IMR-90 (cell line): ENCODE measurements around the gene SLC6A11. TPM values are rescaled to one million over a fixed set of nuclear protein-coding genes. Genes with fewer than 3 reads are reported as not detected.

Source experiments
- ATAC-seq: fragments of 200-7000 bp; cut with Tn5 transposase; 2 replicates; pipeline ENCODE4 v1.9.1; 2020; ENCODE audit warnings: low read depth, mild to moderate bottlenecking, moderate library complexity
- BruUV-seq: library from RNA; stranded (reverse); fragments of 400-500 nt; replicated peaks from 2 replicates; lab custom pipeline; 2021; lab: Mats Ljungman, UMichigan
- CTCF ChIA-PET: fragments of 300-600 bp; formaldehyde crosslinking; extraction: SDS; loops from one replicate; lab custom pipeline; 2021; ENCODE audit warnings: antibody characterized with exemption; lab: Yijun Ruan, JAX
- POLR2A ChIA-PET: fragments of 300-600 bp; sonication (Branson Sonifier 250); formaldehyde crosslinking; loops from one replicate; lab custom pipeline; 2022; ENCODE audit warnings: antibody characterized with exemption; ENCODE audit not compliant: unreplicated experiment; lab: Charles Lee
- DNase-seq: peaks from one replicate; pipeline ENCODE4 v3.0.0; 2013
- H2AFZ ChIP-seq: replicated peaks from 2 replicates; pipeline ENCODE3; 2013; ENCODE audit warnings: low read length, mild to moderate bottlenecking; ENCODE audit not compliant: poor library complexity
- H2AK5ac ChIP-seq: 2 replicates; pipeline ENCODE4 v1.6.1; 2013; ENCODE audit warnings: low read depth, low read length, inconsistent platforms
- H2AK9ac ChIP-seq: replicated peaks from 2 replicates; pipeline ENCODE3; 2013; ENCODE audit warnings: mild to moderate bottlenecking, low read depth, low read length, moderate library complexity; ENCODE audit not compliant: poor library complexity
- H2BK120ac ChIP-seq: 2 replicates; pipeline ENCODE4 v1.6.1; 2013; ENCODE audit warnings: low read depth, low read length, inconsistent platforms
- H2BK15ac ChIP-seq: 3 replicates; pipeline ENCODE4 v1.6.1; 2013; ENCODE audit warnings: low read depth, low read length, inconsistent platforms
- H2BK20ac ChIP-seq: 2 replicates; pipeline ENCODE4 v1.6.1; 2013; ENCODE audit warnings: low read depth, mild to moderate bottlenecking, inconsistent platforms, low read length, moderate library complexity
- H2BK5ac ChIP-seq: 2 replicates; pipeline ENCODE4 v1.6.1; 2013; ENCODE audit warnings: mild to moderate bottlenecking, low read depth, low read length, inconsistent platforms; ENCODE audit not compliant: poor library complexity, severe bottlenecking
- H3K14ac ChIP-seq: replicated peaks from 2 replicates; pipeline ENCODE4 v1.6.1; 2013; ENCODE audit warnings: low read depth, low read length, inconsistent platforms
- H3K18ac ChIP-seq: 2 replicates; pipeline ENCODE4 v1.6.1; 2013; ENCODE audit warnings: low read depth, low read length, control low read depth
- H3K23ac ChIP-seq: 2 replicates; pipeline ENCODE4 v1.6.1; 2013; ENCODE audit warnings: low read depth, low read length, inconsistent platforms
- H3K27ac ChIP-seq: 2 replicates; pipeline ENCODE4 v1.5.1; 2013; ENCODE audit warnings: mild to moderate bottlenecking, control low read depth, low read length; ENCODE audit not compliant: insufficient read depth
- H3K27me3 ChIP-seq: 2 replicates; pipeline ENCODE4 v1.6.1; 2013; ENCODE audit warnings: low read length; ENCODE audit not compliant: control insufficient read depth, insufficient read depth
- H3K36me3 ChIP-seq: 2 replicates; pipeline ENCODE4 v1.6.1; 2013; ENCODE audit warnings: low read length, mixed read lengths; ENCODE audit not compliant: control insufficient read depth, insufficient read depth
- H3K4ac ChIP-seq: 2 replicates; pipeline ENCODE4 v1.6.1; 2013; ENCODE audit warnings: low read depth, low read length, inconsistent platforms
- H3K4me1 ChIP-seq: 2 replicates; pipeline ENCODE4 v1.6.1; 2013; ENCODE audit warnings: low read length, mixed read lengths; ENCODE audit not compliant: control insufficient read depth, insufficient read depth
- H3K4me2 ChIP-seq: 2 replicates; pipeline ENCODE4 v1.6.1; 2013; ENCODE audit warnings: low read depth, mild to moderate bottlenecking, control low read depth, low read length, moderate library complexity
- H3K4me3 ChIP-seq: 2 replicates; pipeline ENCODE4 v1.5.1; 2013; ENCODE audit warnings: low read depth, mild to moderate bottlenecking, control low read depth, low read length, moderate library complexity; ENCODE audit not compliant: insufficient read depth
- H3K56ac ChIP-seq: 2 replicates; pipeline ENCODE4 v1.6.1; 2013; ENCODE audit warnings: low read length, inconsistent platforms; ENCODE audit not compliant: insufficient read depth; ENCODE audit errors: extremely low read depth
- H3K79me1 ChIP-seq, 2 experiments: 2 replicates each; pipeline ENCODE4 v1.6.1; 2013; ENCODE audit warnings: low read length in 2 of 2, inconsistent platforms in 1 of 2, low read depth in 1 of 2
- H3K9ac ChIP-seq: 2 replicates; pipeline ENCODE4 v1.6.1; 2013; ENCODE audit warnings: low read depth, low read length, control low read depth
- H3K9me1 ChIP-seq: 2 replicates; pipeline ENCODE4 v1.6.1; 2013; ENCODE audit warnings: low read length, inconsistent platforms; ENCODE audit not compliant: insufficient read depth
- H3K9me3 ChIP-seq: 2 replicates; pipeline ENCODE4 v1.6.1; 2013; ENCODE audit warnings: low read length; ENCODE audit not compliant: control insufficient read depth, insufficient read depth
- H4K20me1 ChIP-seq: 2 replicates; pipeline ENCODE4 v1.6.1; 2013; ENCODE audit warnings: low read length, inconsistent platforms; ENCODE audit not compliant: insufficient read depth
- H4K5ac ChIP-seq: 2 replicates; pipeline ENCODE4 v1.6.1; 2013; ENCODE audit warnings: mild to moderate bottlenecking, low read depth, low read length, control low read depth
- H4K8ac ChIP-seq, 2 experiments: 2 replicates each; pipeline ENCODE4 v1.6.1; 2013; ENCODE audit warnings: low read depth in 2 of 2, low read length in 2 of 2, control low read depth in 1 of 2, inconsistent platforms in 1 of 2
- H4K91ac ChIP-seq: 2 replicates; pipeline ENCODE4 v1.6.1; 2013; ENCODE audit warnings: low read depth, low read length, inconsistent platforms; ENCODE audit not compliant: insufficient read depth
- CEBPB ChIP-seq: IDR thresholded peaks from 2 replicates; pipeline ENCODE4 v1.6.1; 2012; ENCODE audit warnings: low read depth, low read length, improper control_type of control experiment
- ELK1 ChIP-seq: fragments of 150-350 bp; IDR thresholded peaks from 2 replicates; pipeline ENCODE4 v1.6.1; 2016; ENCODE audit warnings: low read depth, mild to moderate bottlenecking, low read length, moderate library complexity, borderline replicate concordance
- FOS ChIP-seq: fragments of 150-350 bp; IDR thresholded peaks from 2 replicates; pipeline ENCODE4 v1.6.1; 2016; ENCODE audit warnings: low read depth, low read length
- MAFK ChIP-seq: IDR thresholded peaks from 2 replicates; pipeline ENCODE4 v1.6.1; 2012; ENCODE audit warnings: low read depth, low read length, improper control_type of control experiment
- MAZ ChIP-seq: IDR thresholded peaks from 2 replicates; pipeline ENCODE4 v1.6.1; 2012; ENCODE audit warnings: low read depth, mild to moderate bottlenecking, low read length, improper control_type of control experiment, moderate library complexity, borderline replicate concordance
- RCOR1 ChIP-seq: IDR thresholded peaks from 2 replicates; pipeline ENCODE4 v1.6.1; 2012; ENCODE audit warnings: mild to moderate bottlenecking, low read length, improper control_type of control experiment; ENCODE audit not compliant: insufficient replicate concordance
- SMC3 ChIP-seq: fragments of 150-350 bp; IDR thresholded peaks from 2 replicates; pipeline ENCODE4 v1.6.1; 2016; ENCODE audit warnings: low read depth, mild to moderate bottlenecking, antibody characterized with exemption, low read length, moderate library complexity
- WGBS, 2 experiments: methylation state at CpG; one replicate each; pipeline versions ENCODE4 v1.1.5 to v1.1.7; 2013; ENCODE audit warnings: missing lambda C conversion rate in 2 of 2; ENCODE audit not compliant: insufficient read length in 1 of 2; ENCODE audit errors: extremely low coverage in 2 of 2; 5-methylcytosine and 5-hydroxymethylcytosine counted together
- dilution Hi-C: fragments of 300-500 bp; cut with HindIII; formaldehyde crosslinking; loops from one replicate; pipeline ENCODE4 v1.14.3; 2018; ENCODE audit warnings: low sequenced_read_pairs; ENCODE audit not compliant: unreplicated experiment
- in situ Hi-C: fragments of 300-500 bp; cut with MboI; formaldehyde crosslinking; loops from 3 replicates; pipeline ENCODE4 v1.14.3; 2019; ENCODE audit warnings: low sequenced_read_pairs, inconsistent platforms, mixed read lengths
- intact Hi-C: fragments of 100-400 bp; cut with micrococcal nuclease; formaldehyde crosslinking; loops from 2 replicates; pipeline ENCODE4 v1.10.0; 2022
- polyA plus RNA-seq, 3 experiments: library from polyadenylated mRNA; depleted of rRNA; stranded (reverse); fragments of >200 nt; gene quantifications; 2 replicates each; pipeline ENCODE4 v1.2.3, GENCODE V29; 2012; ENCODE audit warnings: low replicate concordance in 1 of 3
- total RNA-seq: library from RNA; depleted of rRNA; stranded (reverse); fragments of >200 nt; gene quantifications from 2 replicates; pipeline ENCODE4 v1.2.3, GENCODE V29; 2012
- TF ChIP-seq, protein P1 (sequence below): conservative IDR thresholded peaks from 2 replicates; pipeline ENCODE4 v1.5.1; 2012; ENCODE audit warnings: mild to moderate bottlenecking, low read depth, low read length, improper control_type of control experiment

The SLC6A11 gene
- total and polyA plus RNA-seq, 2 of the 4 experiments (the other 2 are of a cell fraction) = not detected

- no peak overlapping the region for H4K5ac ChIP-seq
- ATAC-seq = no peak
- H2AFZ ChIP-seq = no peak overlapping the region
- H3K9ac ChIP-seq = no peak overlapping the region
- H2AK9ac ChIP-seq = no peak overlapping the region
- no TSS peak for BruUV-seq
- CTCF ChIA-PET = no interaction called here
- H3K4me2 ChIP-seq = no peak overlapping the region
- in situ Hi-C loops (no loop called here), intact Hi-C loops (no loop called here), dilution Hi-C loops (no loop called here)
- POLR2A ChIA-PET = no interaction called here
- H3K36me3 ChIP-seq = no peaks in the 10 kb centered on the region
- no peak overlapping the region for H3K4ac ChIP-seq
- no peak overlapping the region for H3K4me3 ChIP-seq
- no peak overlapping the region for H3K56ac ChIP-seq
- no peak overlapping the region for H2AK5ac ChIP-seq
- WGBS, 2 experiments = 60% methylated on average over 1 of the region's 2 CpGs; no CpG with 5 or more reads in 1 of the 2 experiments
- no peaks in the 10 kb centered on the region for H3K79me1 ChIP-seq
- H3K9me3 ChIP-seq = no peaks in the 10 kb centered on the region
- no peak overlapping the region for H2BK15ac ChIP-seq
- no peak overlapping the region for H2BK20ac ChIP-seq
- no peaks in the 10 kb centered on the region for H4K20me1 ChIP-seq
- no peak overlapping the region for H4K91ac ChIP-seq
- no peak overlapping the region for H3K27ac ChIP-seq
- no peak for TF ChIP-seq RCOR1
- no peak for TF ChIP-seq MAZ
- no peak for TF ChIP-seq SMC3
- TF ChIP-seq FOS = no peak
- TF ChIP-seq MAFK = no peak
- TF ChIP-seq, protein P1, sequence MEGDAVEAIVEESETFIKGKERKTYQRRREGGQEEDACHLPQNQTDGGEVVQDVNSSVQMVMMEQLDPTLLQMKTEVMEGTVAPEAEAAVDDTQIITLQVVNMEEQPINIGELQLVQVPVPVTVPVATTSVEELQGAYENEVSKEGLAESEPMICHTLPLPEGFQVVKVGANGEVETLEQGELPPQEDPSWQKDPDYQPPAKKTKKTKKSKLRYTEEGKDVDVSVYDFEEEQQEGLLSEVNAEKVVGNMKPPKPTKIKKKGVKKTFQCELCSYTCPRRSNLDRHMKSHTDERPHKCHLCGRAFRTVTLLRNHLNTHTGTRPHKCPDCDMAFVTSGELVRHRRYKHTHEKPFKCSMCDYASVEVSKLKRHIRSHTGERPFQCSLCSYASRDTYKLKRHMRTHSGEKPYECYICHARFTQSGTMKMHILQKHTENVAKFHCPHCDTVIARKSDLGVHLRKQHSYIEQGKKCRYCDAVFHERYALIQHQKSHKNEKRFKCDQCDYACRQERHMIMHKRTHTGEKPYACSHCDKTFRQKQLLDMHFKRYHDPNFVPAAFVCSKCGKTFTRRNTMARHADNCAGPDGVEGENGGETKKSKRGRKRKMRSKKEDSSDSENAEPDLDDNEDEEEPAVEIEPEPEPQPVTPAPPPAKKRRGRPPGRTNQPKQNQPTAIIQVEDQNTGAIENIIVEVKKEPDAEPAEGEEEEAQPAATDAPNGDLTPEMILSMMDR = no peak
- no peak for TF ChIP-seq CEBPB
- TF ChIP-seq ELK1 = no peak
- H3K23ac ChIP-seq = no peak overlapping the region
- no peak overlapping the region for H3K14ac ChIP-seq
- H4K8ac ChIP-seq = no peak overlapping the region
- no peak overlapping the region for H2BK120ac ChIP-seq
- no peak overlapping the region for H2BK5ac ChIP-seq
- no peak for DNase-seq
- H3K4me1 ChIP-seq = no peaks in the 10 kb centered on the region
- H3K9me1 ChIP-seq = no peaks in the 10 kb centered on the region
- no peaks in the 10 kb centered on the region for H3K27me3 ChIP-seq
- H3K18ac ChIP-seq = no peak overlapping the region
These were observed 7.4 kb downstream of the SLC6A11 start for GRCh38 chr3:10823516-10823818.
